Astrocyte of the cerebellum (primary cell): ENCODE data around the gene PCNX3.
"Not testable (repeated sequence)": the region's sequence is repeated elsewhere in the genome, so short reads cannot be mapped to it uniquely, and the experiment has no call there.

Experiments
- DNase-seq: peaks from one replicate; pipeline ENCODE4 v3.0.0-alpha.2; 2011; ENCODE audit warnings: low read depth
- H3K4me3 ChIP-seq: 2 replicates; pipeline ENCODE4 v1.5.1; 2011; ENCODE audit warnings: mild to moderate bottlenecking, low read depth, low read length, moderate library complexity
- in situ Hi-C: cut with HindIII; loops from 2 replicates; pipeline ENCODE4 v1.10.0; 2017; ENCODE audit warnings: low sequenced_read_pairs
- TF ChIP-seq, protein P1 (sequence below): IDR thresholded peaks from 2 replicates; pipeline ENCODE4 v1.5.1; 2012; ENCODE audit warnings: low read length, low read depth, moderate library complexity, mild to moderate bottlenecking; ENCODE audit errors: missing control alignments

Gene PCNX3

DNA sequence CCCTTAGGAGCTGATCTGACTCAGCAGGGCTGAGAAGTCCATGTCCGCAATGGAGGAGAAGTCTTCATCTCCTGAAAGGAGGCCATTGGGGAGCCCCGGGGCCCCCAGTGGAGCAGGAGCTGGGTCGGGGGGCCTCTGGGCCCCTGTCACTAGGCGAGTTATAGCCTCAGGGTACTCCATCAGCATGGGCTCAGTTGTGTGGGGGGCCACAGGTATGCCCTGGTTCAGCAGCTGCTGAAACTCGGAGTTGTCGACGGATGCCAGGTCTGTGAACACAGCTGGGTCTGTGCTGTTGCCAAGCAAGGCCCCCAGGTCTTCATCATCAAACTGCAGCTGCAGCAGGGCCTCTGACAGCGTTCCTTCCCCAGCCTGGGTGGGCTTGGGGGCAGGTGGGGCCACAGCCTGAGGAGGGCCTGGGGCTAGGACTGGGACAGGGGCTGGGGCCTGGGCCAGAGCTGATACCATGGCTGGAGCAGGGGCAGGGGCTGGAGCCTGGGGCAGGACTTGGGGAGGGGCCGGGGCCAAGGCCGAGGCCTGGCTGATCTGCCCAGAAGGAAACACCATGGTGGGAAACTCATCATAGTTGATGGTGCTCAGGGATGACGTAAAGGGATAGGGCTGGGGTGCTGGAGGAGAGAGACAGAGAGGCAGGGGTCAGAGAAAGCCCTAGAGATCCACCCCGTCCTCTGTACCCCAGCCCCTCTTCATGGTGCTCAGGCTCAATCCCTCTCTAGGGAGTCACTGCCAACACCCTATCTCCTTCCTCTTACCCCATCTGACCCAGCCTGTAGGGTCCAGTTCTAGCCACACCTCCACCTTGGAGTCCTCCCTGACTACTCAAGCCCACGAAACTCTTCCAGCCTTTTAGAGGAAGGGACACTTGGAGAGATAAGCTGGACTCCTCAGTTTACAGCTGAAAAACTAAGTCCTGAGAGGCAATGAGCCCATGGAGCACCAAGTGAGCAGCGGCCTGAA lies 39.1 kb downstream of the PCNX3 start:
- TF ChIP-seq, protein P1, sequence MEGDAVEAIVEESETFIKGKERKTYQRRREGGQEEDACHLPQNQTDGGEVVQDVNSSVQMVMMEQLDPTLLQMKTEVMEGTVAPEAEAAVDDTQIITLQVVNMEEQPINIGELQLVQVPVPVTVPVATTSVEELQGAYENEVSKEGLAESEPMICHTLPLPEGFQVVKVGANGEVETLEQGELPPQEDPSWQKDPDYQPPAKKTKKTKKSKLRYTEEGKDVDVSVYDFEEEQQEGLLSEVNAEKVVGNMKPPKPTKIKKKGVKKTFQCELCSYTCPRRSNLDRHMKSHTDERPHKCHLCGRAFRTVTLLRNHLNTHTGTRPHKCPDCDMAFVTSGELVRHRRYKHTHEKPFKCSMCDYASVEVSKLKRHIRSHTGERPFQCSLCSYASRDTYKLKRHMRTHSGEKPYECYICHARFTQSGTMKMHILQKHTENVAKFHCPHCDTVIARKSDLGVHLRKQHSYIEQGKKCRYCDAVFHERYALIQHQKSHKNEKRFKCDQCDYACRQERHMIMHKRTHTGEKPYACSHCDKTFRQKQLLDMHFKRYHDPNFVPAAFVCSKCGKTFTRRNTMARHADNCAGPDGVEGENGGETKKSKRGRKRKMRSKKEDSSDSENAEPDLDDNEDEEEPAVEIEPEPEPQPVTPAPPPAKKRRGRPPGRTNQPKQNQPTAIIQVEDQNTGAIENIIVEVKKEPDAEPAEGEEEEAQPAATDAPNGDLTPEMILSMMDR: no peak
- in situ Hi-C loops: no loop called here
- no peak for DNase-seq
- H3K4me3 ChIP-seq: no peak overlapping the region

DNA sequence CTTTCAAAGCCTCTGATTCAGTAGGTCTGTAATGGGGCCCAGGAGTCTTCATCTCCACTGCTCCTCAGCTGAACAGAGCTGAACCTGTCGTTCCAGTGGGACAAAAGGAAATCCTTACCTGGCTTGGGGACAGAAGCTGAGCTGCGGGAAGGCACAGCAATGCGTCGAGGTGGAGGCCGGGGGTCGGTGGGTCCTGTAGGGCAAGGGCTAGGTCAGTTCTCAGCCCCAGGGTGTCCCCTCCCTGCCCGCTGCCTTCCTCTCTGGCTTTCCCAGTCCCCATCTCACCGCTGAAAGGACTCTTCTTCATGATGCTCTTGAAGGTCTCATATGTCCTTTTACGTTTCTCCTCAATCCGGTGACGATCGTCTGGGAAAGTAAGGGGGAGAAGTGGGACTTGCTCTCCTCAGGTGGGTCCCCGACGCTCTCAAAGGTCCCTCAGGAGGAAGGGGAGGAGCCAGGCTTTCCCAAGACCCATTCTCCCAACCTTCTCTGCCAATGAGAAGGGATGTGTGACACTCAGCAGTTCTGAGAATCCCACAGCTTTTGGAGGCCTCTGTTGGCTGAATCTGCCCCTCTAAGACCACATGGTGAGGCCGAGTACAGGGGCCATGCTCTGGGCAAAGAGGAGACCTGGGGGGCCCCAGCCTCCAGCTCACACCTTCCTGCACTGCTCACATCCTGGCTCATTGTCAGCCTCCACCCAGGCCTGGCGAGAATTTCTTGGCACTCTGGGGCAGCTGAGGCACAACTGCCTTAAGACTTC lies 40.2 kb downstream of the PCNX3 start:
- TF ChIP-seq, protein P1: no peak

DNA sequence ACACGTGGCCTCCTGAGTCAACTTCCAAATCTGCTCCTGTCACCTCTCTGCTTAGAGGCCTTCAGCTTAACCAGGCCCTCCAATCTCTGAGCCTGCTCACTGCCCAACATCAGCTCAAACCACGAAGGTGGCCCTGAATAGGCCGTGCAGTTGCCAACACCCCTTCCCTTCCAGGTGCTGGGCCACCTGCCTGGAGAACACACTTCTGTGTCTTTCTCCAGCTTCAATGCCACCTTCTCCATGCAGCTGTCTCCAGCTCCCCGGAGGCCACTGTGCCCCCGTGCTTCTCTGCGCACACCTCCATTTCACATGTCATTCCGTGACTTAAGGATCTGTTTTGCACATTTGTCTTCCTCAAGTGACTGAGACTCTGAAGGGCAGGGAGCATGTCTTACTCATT lies 41.9 kb downstream of the PCNX3 start:
- H3K4me3 ChIP-seq: no peak overlapping the region
- DNase-seq: no peak
- TF ChIP-seq, protein P1: no peak
- in situ Hi-C loops: no loop called here

More for the DNA sequence above, 40.2 kb downstream of the PCNX3 start:
- in situ Hi-C loops: no loop called here
- H3K4me3 ChIP-seq: no peak overlapping the region
- DNase-seq: no peak

DNA sequence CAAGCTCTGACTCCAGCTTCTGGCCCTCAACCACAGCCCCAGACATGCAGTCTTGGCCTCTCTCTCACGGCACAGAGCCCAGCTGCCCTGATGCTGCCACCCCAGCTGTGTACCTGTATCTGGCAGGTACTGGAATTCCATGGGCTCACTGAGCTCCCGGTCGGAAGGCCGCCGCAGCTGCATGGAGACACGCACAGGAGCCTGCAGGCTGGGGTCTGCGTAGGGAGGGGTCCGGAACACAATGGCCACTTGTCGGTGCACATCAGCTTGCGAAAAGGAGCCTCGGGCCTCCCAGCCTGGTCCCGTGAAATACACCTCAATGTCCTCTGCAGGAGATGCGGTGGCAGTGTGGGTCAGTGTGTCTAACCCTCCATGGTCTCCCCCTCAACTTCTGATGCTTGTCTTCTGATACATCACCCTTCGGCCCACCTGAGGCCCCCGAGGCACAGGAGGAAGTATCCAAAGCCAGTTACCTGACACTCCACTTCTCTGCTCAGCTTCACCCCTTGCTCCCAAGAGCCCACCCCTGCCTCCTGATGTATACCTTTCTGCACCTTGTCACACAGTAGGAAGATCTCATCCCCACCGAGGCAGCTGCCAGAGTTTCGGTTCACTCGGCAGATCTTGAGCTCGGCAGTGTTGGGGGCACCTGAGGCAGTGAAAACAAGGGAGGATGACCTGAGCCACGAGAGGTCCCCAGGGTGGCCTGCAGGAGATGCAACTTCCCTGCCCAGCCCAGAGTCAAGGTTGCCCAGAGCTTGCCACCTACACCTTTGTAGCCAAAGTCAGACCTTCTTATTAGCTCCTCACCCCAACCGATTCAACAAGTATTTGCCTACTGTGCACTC lies 42.8 kb downstream of the PCNX3 start:
- in situ Hi-C loops: no loop called here
- H3K4me3 ChIP-seq: no peak overlapping the region

DNA sequence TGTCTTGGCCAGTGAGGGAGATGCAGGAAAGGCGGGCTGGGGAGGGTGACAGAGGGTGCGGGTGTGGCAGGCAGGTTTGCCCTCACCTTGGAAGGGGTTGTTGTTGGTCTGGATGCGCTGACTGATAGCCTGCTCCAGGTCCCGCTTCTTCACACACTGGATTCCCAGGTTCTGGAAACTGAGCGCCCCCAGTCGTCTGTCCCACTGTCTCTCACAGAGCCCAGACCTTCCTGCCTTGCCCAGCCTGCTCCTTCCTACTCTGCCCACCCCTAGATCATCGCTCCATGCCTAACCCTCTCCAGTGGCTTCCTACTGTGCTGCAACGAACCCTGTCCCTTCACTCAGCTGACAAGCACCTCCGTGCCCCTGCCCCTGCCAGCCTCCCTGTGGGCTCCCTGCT lies 44.5 kb downstream of the PCNX3 start:
- in situ Hi-C loops: no loop called here
- H3K4me3 ChIP-seq: no peak overlapping the region
- TF ChIP-seq, protein P1: no peak
- no peak for DNase-seq

More for the DNA sequence above, 42.8 kb downstream of the PCNX3 start:
- no peak for DNase-seq
- TF ChIP-seq, protein P1: no peak

DNA sequence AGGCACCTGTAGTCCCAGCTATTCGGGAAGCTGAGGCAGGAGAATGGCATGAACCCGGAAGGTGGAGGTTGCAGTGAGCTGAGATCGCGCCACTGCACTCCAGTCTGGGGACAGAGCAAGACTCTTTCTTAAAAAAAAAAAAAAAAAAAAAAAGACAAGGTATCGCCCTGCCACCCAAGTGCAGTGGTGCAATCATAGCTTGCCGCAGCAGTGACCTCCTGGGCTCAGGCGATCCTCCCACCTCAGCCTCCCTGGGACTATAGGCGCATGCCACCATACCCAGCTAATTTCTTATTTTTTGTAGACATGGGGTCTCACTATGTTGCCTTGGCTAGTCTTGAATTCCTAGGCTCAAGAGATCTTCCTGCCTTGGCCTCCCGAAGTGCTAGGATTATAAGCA lies 45.3 kb downstream of the PCNX3 start:
- DNase-seq, in situ Hi-C loops, H3K4me3 ChIP-seq: not testable (repeated sequence)
